ENCODE measurements around the gene MED13L.

The MED13L gene

GRCh38 chr12:116092776-116093175 lies 184.7 kb downstream of the MED13L start:
- POLR2A ChIA-PET = no interaction called here
- CTCF ChIA-PET = no interaction called here
- no peak for DNase-seq (ENCODE audit: extremely low spot score)
- TF ChIP-seq FOXA1 (IDR thresholded peaks at IDR 0.05) (no peak), SUZ12 (IDR thresholded peaks at IDR 0.05) (no peak), LEF1 (IDR thresholded peaks at IDR 0.05; ENCODE audit: borderline replicate concordance) (0 out of 2 replicates have a peak, but pooled peaks have one; percentile 59), NFRKB (IDR thresholded peaks at IDR 0.05) (no peak), FOXK2 (IDR thresholded peaks at IDR 0.05) (no peak), FOXM1 (IDR thresholded peaks at IDR 0.05; ENCODE audit: borderline replicate concordance) (no peak)

DNA sequence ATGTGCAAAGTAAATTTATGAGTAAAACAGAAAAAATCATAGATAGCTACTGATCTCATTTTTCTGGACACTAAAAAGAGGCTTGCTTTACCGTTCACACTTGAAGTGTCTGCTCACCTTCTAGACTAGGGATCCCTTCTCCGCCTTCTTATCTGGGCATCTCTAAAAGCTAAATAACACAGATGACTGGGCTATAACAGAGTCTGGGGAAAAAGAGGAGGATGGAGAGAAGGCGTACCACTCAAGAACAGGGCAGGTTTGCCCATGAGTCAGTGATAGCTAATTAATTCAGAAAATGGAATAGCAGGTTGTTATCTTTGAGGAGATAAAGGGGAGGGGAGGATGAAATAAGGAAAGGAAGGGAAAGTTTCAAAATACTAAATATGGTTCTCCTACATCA lies 185.3 kb downstream of the MED13L start:
- POLR2A ChIA-PET = no interaction called here
- CTCF ChIA-PET = no interaction called here
- DNase-seq (ENCODE audit: extremely low spot score) = no peak
- TF ChIP-seq CTBP1 (IDR thresholded peaks at IDR 0.05; ENCODE audit: borderline replicate concordance) (no peak), FOXK2 (IDR thresholded peaks at IDR 0.05) (no peak), ZNF384 (IDR thresholded peaks at IDR 0.05) (no peak), HDGF (IDR thresholded peaks at IDR 0.05; ENCODE audit: borderline replicate concordance) (no peak), LEF1 (IDR thresholded peaks at IDR 0.05; ENCODE audit: borderline replicate concordance) (no peak), TARDBP (IDR thresholded peaks at IDR 0.05) (no peak), ELF4 (IDR thresholded peaks at IDR 0.05) (no peak), L3MBTL2 (conservative IDR thresholded peaks at IDR 0.05) (no peak), ARNT (IDR thresholded peaks at IDR 0.05) (no peak), SUZ12 (IDR thresholded peaks at IDR 0.05) (no peak), BHLHE40 (IDR thresholded peaks at IDR 0.05; ENCODE audit: borderline replicate concordance) (no peak), FOXM1 (IDR thresholded peaks at IDR 0.05; ENCODE audit: borderline replicate concordance) (no peak), FOXA1 (IDR thresholded peaks at IDR 0.05) (no peak), NFRKB (IDR thresholded peaks at IDR 0.05) (no peak), SP1 (IDR thresholded peaks at IDR 0.05) (no peak)
- TF ChIP-seq, protein P1, sequence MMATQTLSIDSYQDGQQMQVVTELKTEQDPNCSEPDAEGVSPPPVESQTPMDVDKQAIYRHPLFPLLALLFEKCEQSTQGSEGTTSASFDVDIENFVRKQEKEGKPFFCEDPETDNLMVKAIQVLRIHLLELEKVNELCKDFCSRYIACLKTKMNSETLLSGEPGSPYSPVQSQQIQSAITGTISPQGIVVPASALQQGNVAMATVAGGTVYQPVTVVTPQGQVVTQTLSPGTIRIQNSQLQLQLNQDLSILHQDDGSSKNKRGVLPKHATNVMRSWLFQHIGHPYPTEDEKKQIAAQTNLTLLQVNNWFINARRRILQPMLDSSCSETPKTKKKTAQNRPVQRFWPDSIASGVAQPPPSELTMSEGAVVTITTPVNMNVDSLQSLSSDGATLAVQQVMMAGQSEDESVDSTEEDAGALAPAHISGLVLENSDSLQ (IDR thresholded peaks at IDR 0.05) = no peak

DNA sequence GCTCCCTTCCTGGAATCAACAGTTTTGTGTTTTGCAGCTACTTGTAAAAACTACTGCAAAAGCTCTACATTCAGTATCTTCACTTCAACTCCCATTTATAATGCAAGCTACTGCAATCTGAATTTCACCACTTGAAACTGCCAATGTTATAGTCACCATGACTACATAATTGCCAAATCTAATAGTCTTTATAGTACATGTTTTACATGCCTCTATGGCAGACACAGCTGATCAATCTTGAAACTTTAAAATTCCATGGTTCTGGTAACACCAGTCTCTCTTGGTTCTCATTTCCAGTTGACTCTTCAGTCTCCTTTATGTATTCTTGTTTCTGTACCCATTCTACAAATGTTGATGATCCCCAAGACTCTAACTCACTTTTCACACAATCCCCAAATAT lies 185.9 kb downstream of the MED13L start:
- no peak for TF ChIP-seq L3MBTL2 (conservative IDR thresholded peaks at IDR 0.05)
- POLR2A ChIA-PET = no interaction called here
- CTCF ChIA-PET = no interaction called here
- no peak for DNase-seq (ENCODE audit: extremely low spot score)

DNA sequence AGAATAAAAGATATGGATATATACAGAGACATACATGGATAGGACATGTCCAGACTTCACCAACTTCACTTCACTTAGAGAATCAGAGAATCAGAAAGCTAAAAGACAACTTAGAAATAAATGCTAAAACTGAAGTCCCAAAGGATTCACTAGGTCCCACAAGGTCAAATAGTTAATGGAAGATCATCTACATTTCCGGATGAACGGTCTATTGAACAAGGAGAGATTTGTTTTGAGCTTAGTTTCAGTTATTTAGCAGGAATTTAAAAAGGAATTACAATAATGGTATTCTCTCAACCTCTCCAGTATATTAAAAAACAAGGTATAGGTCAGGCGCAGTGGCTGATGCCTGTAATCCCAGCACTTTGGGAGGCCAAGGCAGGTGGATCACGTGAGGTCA lies 187.0 kb downstream of the MED13L start:
- DNase-seq (ENCODE audit: extremely low spot score) = no peak
- ChIA-PET POLR2A (no interaction called here), CTCF (interaction anchor here (0.6 kb wide), 1 partner anchor 42 kb away, joined by 6 read pairs; no protein-coding TSS in a partner anchor)
- TF ChIP-seq HDGF (IDR thresholded peaks at IDR 0.05; ENCODE audit: borderline replicate concordance) = no peak
- no peak for TF ChIP-seq NFRKB (IDR thresholded peaks at IDR 0.05)

DNA sequence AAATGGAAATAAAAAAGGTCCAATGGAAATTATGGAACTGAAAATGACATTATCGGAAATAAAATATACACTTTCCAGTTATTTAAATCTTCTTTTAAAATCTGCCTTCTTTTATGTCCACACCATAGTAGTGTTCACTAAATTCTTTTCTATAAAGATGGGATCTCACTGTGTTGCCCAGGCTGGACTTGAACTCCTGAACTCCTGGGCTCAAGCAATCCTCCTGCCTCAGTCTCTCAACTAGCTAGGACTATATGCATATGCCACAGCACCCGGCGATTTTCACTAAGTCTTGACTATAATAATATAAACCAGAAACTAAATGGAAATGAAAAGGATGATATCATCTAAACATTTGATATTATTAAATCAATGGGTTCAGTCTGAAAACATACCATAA lies 188.4 kb downstream of the MED13L start:
- POLR2A ChIA-PET = no interaction called here
- DNase-seq (ENCODE audit: extremely low spot score) = no peak
- CTCF ChIA-PET = no interaction called here
- TF ChIP-seq CTBP1 (IDR thresholded peaks at IDR 0.05; ENCODE audit: borderline replicate concordance) (no peak), TARDBP (IDR thresholded peaks at IDR 0.05) (no peak), NFRKB (IDR thresholded peaks at IDR 0.05) (no peak), L3MBTL2 (conservative IDR thresholded peaks at IDR 0.05) (no peak)
- TF ChIP-seq, protein P1 (IDR thresholded peaks at IDR 0.05) = no peak

- CTCF ChIA-PET = interaction anchor here (0.6 kb wide), 1 partner anchor 175 kb away, joined by 3 read pairs; no protein-coding TSS in a partner anchor
- TF ChIP-seq FOXK2 (IDR thresholded peaks at IDR 0.05) = no peak
- TF ChIP-seq ZNF384 (IDR thresholded peaks at IDR 0.05) = no peak
- POLR2A ChIA-PET = no interaction called here
- DNase-seq (ENCODE audit: extremely low spot score) = no peak
Measured at GRCh38 chr12:116087962-116088361, 189.5 kb downstream of the MED13L start.

GRCh38 chr12:116087399-116087798 lies 190.1 kb downstream of the MED13L start:
- POLR2A ChIA-PET = no interaction called here
- TF ChIP-seq L3MBTL2 (conservative IDR thresholded peaks at IDR 0.05) = no peak
- TF ChIP-seq LEF1 (IDR thresholded peaks at IDR 0.05; ENCODE audit: borderline replicate concordance) = no peak
- TF ChIP-seq, protein P1 (IDR thresholded peaks at IDR 0.05) = no peak
- no peak for TF ChIP-seq BHLHE40 (IDR thresholded peaks at IDR 0.05; ENCODE audit: borderline replicate concordance)
- no peak for TF ChIP-seq SUZ12 (IDR thresholded peaks at IDR 0.05)
- no peak for TF ChIP-seq ELF4 (IDR thresholded peaks at IDR 0.05)
- CTCF ChIA-PET = interaction anchor here (0.6 to 0.7 kb wide), 2 partner anchors 77 to 175 kb away, joined by 3 read pairs; no protein-coding TSS in a partner anchor
- no peak for DNase-seq (ENCODE audit: extremely low spot score)

DNA sequence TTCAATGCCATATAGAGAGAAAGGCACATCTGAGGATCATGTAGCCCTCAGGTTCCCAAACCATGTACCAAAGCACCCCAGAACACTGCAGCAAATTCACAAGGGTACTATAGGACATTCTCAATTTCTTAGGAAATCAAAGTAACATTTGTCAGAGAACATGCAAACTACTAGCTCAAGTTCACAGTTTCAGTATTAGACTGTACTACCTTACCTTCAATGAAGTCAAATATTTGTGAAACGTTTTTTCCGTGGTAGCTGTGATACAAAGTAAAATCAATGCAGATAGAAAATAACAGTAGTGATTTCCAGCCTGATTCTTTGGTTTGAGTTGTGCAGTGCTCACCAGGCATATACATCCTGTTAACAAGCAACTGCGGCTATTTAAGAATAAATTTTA lies 197.1 kb downstream of the MED13L start:
- ChIA-PET POLR2A (no interaction called here), CTCF (no interaction called here)
- no peak for DNase-seq (ENCODE audit: extremely low spot score)
- TF ChIP-seq LEF1 (IDR thresholded peaks at IDR 0.05; ENCODE audit: borderline replicate concordance) = no peak
- TF ChIP-seq SUZ12 (IDR thresholded peaks at IDR 0.05) = no peak
- no peak for TF ChIP-seq ZNF384 (IDR thresholded peaks at IDR 0.05)
- TF ChIP-seq ELF4 (IDR thresholded peaks at IDR 0.05) = no peak
- TF ChIP-seq FOXM1 (IDR thresholded peaks at IDR 0.05; ENCODE audit: borderline replicate concordance) = no peak
- no peak for TF ChIP-seq FOXK2 (IDR thresholded peaks at IDR 0.05)
- TF ChIP-seq ARNT (IDR thresholded peaks at IDR 0.05) = no peak
- TF ChIP-seq L3MBTL2 (conservative IDR thresholded peaks at IDR 0.05) = no peak
- no peak for TF ChIP-seq SP1 (IDR thresholded peaks at IDR 0.05)
- TF ChIP-seq HDGF (IDR thresholded peaks at IDR 0.05; ENCODE audit: borderline replicate concordance) = no peak
- no peak for TF ChIP-seq FOXA1 (IDR thresholded peaks at IDR 0.05)
- no peak for TF ChIP-seq CTBP1 (IDR thresholded peaks at IDR 0.05; ENCODE audit: borderline replicate concordance)
- TF ChIP-seq BHLHE40 (IDR thresholded peaks at IDR 0.05; ENCODE audit: borderline replicate concordance) = no peak

Data from HEK293T (cell line).